MCF 10A (cell line): ENCODE results near the gene SNCB. TPM values are rescaled to one million over a fixed set of nuclear protein-coding genes. Genes with fewer than 3 reads are reported as not detected.

ENCODE experiments used
- BruUV-seq: library from RNA; stranded (reverse); fragments of 400-500 nt; replicated peaks from 2 replicates; lab custom pipeline; 2021; lab: Mats Ljungman, UMichigan
- CTCF ChIA-PET: fragments of 300-600 bp; sonication (Branson Sonifier 250); formaldehyde crosslinking; extraction: SDS; loops from one replicate; lab custom pipeline; 2021; ENCODE audit warnings: antibody characterized with exemption, inconsistent platforms; lab: Yijun Ruan, JAX
- POLR2A ChIA-PET: fragments of 300-600, 350-650 bp; sonication (Branson Sonifier 250); formaldehyde crosslinking; extraction: SDS; loops from one replicate; lab custom pipeline; 2020; ENCODE audit warnings: antibody characterized with exemption, inconsistent platforms; lab: Yijun Ruan, JAX
- DNase-seq: peaks from one replicate; pipeline ENCODE4 v3.0.0-alpha.2; 2018; ENCODE audit not compliant: unreplicated experiment
- H3K27ac Mint-ChIP-seq: one replicate; pipeline ENCODE4 v1.8.0; 2022; ENCODE audit warnings: mild to moderate bottlenecking, low read depth, mixed read lengths; ENCODE audit not compliant: unreplicated experiment
- H3K27me3 Mint-ChIP-seq: one replicate; pipeline ENCODE4 v1.8.0; 2022; ENCODE audit warnings: mixed read lengths; ENCODE audit not compliant: insufficient read depth, unreplicated experiment
- H3K36me3 Mint-ChIP-seq: one replicate; pipeline ENCODE4 v1.8.0; 2022; ENCODE audit warnings: mild to moderate bottlenecking, moderate library complexity, mixed read lengths; ENCODE audit not compliant: insufficient read depth, unreplicated experiment
- H3K4me1 Mint-ChIP-seq: one replicate; pipeline ENCODE4 v1.8.0; 2022; ENCODE audit warnings: mixed read lengths; ENCODE audit not compliant: insufficient read depth, unreplicated experiment
- H3K4me3 Mint-ChIP-seq: one replicate; pipeline ENCODE4 v1.8.0; 2022; ENCODE audit warnings: mild to moderate bottlenecking, moderate library complexity, mixed read lengths; ENCODE audit not compliant: unreplicated experiment
- H3K9me3 Mint-ChIP-seq: one replicate; pipeline ENCODE4 v1.8.0; 2022; ENCODE audit warnings: mixed read lengths; ENCODE audit not compliant: unreplicated experiment
- intact Hi-C: fragments of 100-400 bp; cut with micrococcal nuclease; formaldehyde crosslinking; loops from 2 replicates; pipeline ENCODE4 v1.14.1; 2022
- total RNA-seq: library from RNA; stranded (reverse); gene quantifications from 2 replicates; pipeline ENCODE4 v1.2.3, GENCODE V29; 2022
- TF ChIP-seq, protein P1 (sequence below): fragments of 200-600 bp; IDR thresholded peaks from one replicate; pipeline ENCODE4 v1.8.0; 2022; ENCODE audit warnings: antibody characterized with exemption, mild to moderate bottlenecking; ENCODE audit not compliant: unreplicated experiment

Gene SNCB
- total RNA-seq, 1 experiment from 2014 or later = not detected

DNA sequence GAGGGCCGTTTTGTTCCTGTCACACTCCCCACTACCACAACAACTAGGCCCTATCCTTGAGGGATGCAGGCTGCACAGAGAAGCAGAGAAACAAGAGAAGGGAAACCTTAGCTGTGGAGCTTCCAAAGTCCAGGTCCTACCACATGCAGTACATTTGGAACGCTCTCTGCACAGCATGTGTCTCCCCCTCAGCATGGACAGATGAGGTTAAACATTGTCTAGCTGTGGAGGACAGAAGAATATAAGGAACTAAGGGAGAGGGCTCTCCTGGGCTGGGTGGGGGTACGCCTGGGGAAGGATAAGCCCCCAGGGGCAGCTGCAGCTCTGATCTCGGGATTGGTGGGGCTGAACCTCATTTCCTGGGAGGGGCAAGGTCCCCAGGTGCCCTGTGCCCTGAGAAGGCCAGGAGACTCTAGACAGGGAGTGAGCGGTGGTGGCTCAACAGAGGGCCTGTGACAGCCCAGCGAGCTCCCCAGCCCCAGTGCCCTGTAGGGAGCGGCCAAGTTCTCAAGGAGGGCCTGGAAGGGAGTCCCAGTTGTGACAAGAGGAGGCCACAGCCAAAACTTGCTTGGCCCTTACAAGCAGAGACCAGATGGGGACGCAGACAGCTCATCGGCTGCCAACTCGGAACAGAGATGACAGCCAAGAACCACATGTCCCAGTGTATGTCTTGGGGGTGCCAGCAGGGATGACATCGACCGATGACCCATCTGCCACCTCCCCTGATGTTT, 47.0 kb upstream of the SNCB start:
- no TSS peak for BruUV-seq
- ChIA-PET POLR2A (interaction anchor here (0.5 kb wide), 1 partner anchor 105 kb away, joined by 3 read pairs; no protein-coding TSS in a partner anchor), CTCF (interaction anchor here (0.6 to 6.4 kb wide), 4 partner anchors 16 to 355 kb away, joined by 3 to 49 read pairs (median 4); no protein-coding TSS in a partner anchor)
- H3K27ac Mint-ChIP-seq = no peak overlapping the region
- no peaks in the 10 kb centered on the region for H3K9me3 Mint-ChIP-seq
- peaks cover 21% of the 10 kb centered on the region for H3K27me3 Mint-ChIP-seq
- no peaks in the 10 kb centered on the region for H3K4me1 Mint-ChIP-seq
- H3K4me3 Mint-ChIP-seq = no peak overlapping the region
- intact Hi-C loops = no loop called here
- TF ChIP-seq, protein P1, sequence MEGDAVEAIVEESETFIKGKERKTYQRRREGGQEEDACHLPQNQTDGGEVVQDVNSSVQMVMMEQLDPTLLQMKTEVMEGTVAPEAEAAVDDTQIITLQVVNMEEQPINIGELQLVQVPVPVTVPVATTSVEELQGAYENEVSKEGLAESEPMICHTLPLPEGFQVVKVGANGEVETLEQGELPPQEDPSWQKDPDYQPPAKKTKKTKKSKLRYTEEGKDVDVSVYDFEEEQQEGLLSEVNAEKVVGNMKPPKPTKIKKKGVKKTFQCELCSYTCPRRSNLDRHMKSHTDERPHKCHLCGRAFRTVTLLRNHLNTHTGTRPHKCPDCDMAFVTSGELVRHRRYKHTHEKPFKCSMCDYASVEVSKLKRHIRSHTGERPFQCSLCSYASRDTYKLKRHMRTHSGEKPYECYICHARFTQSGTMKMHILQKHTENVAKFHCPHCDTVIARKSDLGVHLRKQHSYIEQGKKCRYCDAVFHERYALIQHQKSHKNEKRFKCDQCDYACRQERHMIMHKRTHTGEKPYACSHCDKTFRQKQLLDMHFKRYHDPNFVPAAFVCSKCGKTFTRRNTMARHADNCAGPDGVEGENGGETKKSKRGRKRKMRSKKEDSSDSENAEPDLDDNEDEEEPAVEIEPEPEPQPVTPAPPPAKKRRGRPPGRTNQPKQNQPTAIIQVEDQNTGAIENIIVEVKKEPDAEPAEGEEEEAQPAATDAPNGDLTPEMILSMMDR = no peak
- no peak for DNase-seq
- no peaks in the 10 kb centered on the region for H3K36me3 Mint-ChIP-seq

DNA sequence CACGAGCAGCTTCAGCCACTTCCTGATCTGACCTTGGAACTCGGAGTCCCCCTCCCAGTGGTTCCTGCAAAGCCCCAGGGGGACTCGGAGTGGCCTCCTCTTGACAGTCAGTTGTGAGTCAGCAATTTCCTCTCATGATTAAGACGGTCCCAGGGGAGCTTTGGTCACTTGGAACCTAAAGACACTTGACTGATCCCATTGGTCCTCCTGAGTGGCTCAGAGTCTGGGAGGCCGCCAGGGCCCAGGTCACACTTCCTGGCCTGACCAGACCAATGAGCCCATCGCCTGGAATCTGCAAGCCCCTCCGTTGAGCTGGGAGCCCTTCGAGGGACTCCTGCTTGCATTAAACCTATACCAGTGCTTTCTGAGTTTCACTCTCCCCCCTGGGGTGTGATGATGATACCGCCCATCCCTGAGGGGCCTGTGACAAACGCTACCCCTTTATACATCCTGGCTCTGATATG, 46.1 kb upstream of the SNCB start:
- Mint-ChIP-seq H3K4me1 (no peaks in the 10 kb centered on the region), H3K27me3 (peaks cover 11% of the 10 kb centered on the region), H3K36me3 (no peaks in the 10 kb centered on the region), H3K27ac (no peak overlapping the region), H3K9me3 (no peaks in the 10 kb centered on the region), H3K4me3 (no peak overlapping the region)
- BruUV-seq = no TSS peak
- peak; percentile 58 for DNase-seq
- ChIA-PET POLR2A (no interaction called here), CTCF (interaction anchor here (0.6 to 6.4 kb wide), 4 partner anchors 15 to 855 kb away, joined by 3 to 49 read pairs (median 3); no protein-coding TSS in a partner anchor)
- TF ChIP-seq, protein P1 = no peak
- intact Hi-C loops = no loop called here

DNA sequence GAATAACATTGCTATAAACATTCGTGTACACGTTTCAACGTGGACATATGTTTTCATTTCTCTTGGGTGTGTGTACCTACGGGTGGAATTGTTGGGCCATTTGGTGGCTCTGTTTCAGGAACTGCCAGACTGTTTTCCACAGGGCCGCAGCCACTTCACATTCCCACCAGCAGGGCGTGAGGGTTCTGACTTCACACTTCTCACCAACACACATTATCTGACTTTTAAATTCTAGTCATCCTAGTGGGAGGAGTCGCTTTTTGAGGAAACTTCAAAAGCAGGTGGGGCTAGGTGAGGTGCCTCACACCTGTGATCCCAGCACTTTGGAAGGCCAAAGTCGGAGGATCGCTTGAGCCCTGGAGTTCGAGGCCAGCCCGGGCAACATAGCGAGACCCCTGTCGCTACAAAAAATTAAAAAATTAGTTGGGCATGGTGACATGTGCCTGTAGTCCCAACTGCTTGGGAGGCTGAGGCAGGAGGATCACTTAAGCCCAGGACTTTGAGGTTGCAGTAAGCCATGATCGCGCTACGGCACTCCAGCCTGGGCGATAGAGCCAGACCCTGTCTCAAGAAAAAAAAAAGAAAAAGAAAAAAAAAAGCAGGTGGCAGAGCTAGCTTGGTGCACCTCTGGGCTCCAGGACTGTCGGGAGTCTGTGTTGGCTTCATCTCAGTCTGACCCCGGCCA, 45.5 kb upstream of the SNCB start:
- peak; percentile 42 for DNase-seq
- H3K27me3 Mint-ChIP-seq = peaks cover 5% of the 10 kb centered on the region
- no peaks in the 10 kb centered on the region for H3K9me3 Mint-ChIP-seq
- ChIA-PET POLR2A (no interaction called here), CTCF (interaction anchor here (0.6 to 6.4 kb wide), 4 partner anchors 15 to 855 kb away, joined by 3 to 49 read pairs (median 3); no protein-coding TSS in a partner anchor)
- TF ChIP-seq, protein P1 = peak; percentile 47
- H3K4me1 Mint-ChIP-seq = no peaks in the 10 kb centered on the region
- H3K4me3 Mint-ChIP-seq = no peak overlapping the region
- BruUV-seq = no TSS peak
- no peak overlapping the region for H3K27ac Mint-ChIP-seq
- intact Hi-C loops = no loop called here
- no peaks in the 10 kb centered on the region for H3K36me3 Mint-ChIP-seq

DNA sequence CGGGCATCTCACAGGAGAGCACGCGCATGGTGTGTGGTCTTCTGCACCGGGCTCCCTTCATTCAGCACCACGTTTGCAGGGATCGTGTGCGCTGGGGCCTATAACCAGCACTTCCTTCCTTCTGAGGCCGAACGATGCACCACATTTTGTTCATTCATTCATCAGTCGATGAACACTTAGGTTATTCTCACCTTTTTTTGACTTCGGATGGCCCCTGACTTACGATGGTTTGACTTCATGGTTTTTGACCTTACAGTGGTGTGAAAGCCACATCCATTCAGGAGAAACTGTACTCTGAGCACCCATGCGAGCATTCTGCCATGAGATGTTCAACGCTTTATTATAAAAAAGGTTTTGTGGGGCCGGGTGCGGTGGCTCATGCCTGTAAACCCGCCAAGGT, 44.5 kb upstream of the SNCB start:
- Mint-ChIP-seq H3K27ac (no peak overlapping the region), H3K4me3 (no peak overlapping the region), H3K9me3 (no peaks in the 10 kb centered on the region), H3K27me3 (peaks cover 3% of the 10 kb centered on the region), H3K4me1 (no peaks in the 10 kb centered on the region), H3K36me3 (no peaks in the 10 kb centered on the region)
- DNase-seq = no peak
- POLR2A ChIA-PET = no interaction called here
- CTCF ChIA-PET = interaction anchor here (0.7 to 6.4 kb wide), 2 partner anchors 14 to 336 kb away, joined by 5 to 49 read pairs; no protein-coding TSS in a partner anchor
- no TSS peak for BruUV-seq
- intact Hi-C loops = no loop called here
- TF ChIP-seq, protein P1 = no peak
